GM12864 (cell line): ENCODE results near the gene ALPL.

Experiments
- DNase-seq: peaks from one replicate; pipeline ENCODE4 v3.0.0-alpha.2; 2011; ENCODE audit warnings: low read depth
- H3K4me3 ChIP-seq: 2 replicates; pipeline ENCODE4 v1.5.1; 2011; ENCODE audit warnings: mild to moderate bottlenecking, low read depth, low read length, control low read depth
- CTCF ChIP-seq: IDR thresholded peaks from 2 replicates; pipeline ENCODE4 v1.5.1; 2011; ENCODE audit warnings: low read depth, mild to moderate bottlenecking, moderate library complexity, low read length, control low read depth, inconsistent platforms; ENCODE audit errors: missing control alignments

The ALPL gene

GRCh38 chr1:21597753-21598152, 88.5 kb downstream of the ALPL start:
- TF ChIP-seq CTCF, result no peak
- no peak for DNase-seq
- no peak overlapping the region for H3K4me3 ChIP-seq

GRCh38 chr1:21598417-21598816, 89.2 kb downstream of the ALPL start:
- no peak for DNase-seq
- TF ChIP-seq CTCF, result no peak
- H3K4me3 ChIP-seq, result no peak overlapping the region

- no peak for TF ChIP-seq CTCF
- no peak for DNase-seq
Measured at GRCh38 chr1:21598904-21599303, 89.7 kb downstream of the ALPL start.

GRCh38 chr1:21599402-21599801, 90.2 kb downstream of the ALPL start:
- TF ChIP-seq CTCF, result no peak
- H3K4me3 ChIP-seq, result no peak overlapping the region
- no peak for DNase-seq

More at GRCh38 chr1:21598904-21599303, 89.7 kb downstream of the ALPL start:
- H3K4me3 ChIP-seq, result no peak overlapping the region

- DNase-seq, result no peak
- H3K4me3 ChIP-seq, result no peak overlapping the region
- TF ChIP-seq CTCF, result no peak
Measured at GRCh38 chr1:21601278-21602048, 92.2 kb downstream of the ALPL start.

GRCh38 chr1:21603177-21604138, 94.2 kb downstream of the ALPL start:
- H3K4me3 ChIP-seq, result no peak overlapping the region
- no peak for TF ChIP-seq CTCF
- DNase-seq, result no peak
